Mucosa of descending colon (tissue), 3 donors: ENCODE results near the gene SSC4D. TPM values are rescaled to one million over a fixed set of nuclear protein-coding genes. Genes with fewer than 3 reads are reported as not detected.

ENCODE experiments used
- ATAC-seq: fragments of 200-7000 bp; cut with Tn5 transposase; one replicate; pipeline ENCODE4 v1.9.1; 2020; ENCODE audit warnings: mild to moderate bottlenecking, moderate library complexity
- DNase-seq, 3 donors: peaks; one replicate each; pipeline ENCODE4 v3.0.0-alpha.2; 2020
- H3K36me3 ChIP-seq: fragments of 200-600 bp; one replicate; pipeline ENCODE4 v1.8.0; 2021; ENCODE audit warnings: low read depth, mild to moderate bottlenecking
- H3K4me1 ChIP-seq: fragments of 200-600 bp; one replicate; pipeline ENCODE4 v1.8.0; 2021; ENCODE audit warnings: low read depth, mild to moderate bottlenecking
- H3K4me3 ChIP-seq: fragments of 200-600 bp; one replicate; pipeline ENCODE4 v1.8.0; 2021; ENCODE audit warnings: mild to moderate bottlenecking
- H3K9me3 ChIP-seq: fragments of 200-600 bp; one replicate; pipeline ENCODE4 v1.8.0; 2021; ENCODE audit warnings: mild to moderate bottlenecking
- CTCF ChIP-seq: fragments of 200-600 bp; IDR thresholded peaks from one replicate; pipeline ENCODE4 v1.8.0; 2022; ENCODE audit warnings: antibody characterized with exemption, mild to moderate bottlenecking
- intact Hi-C, 2 donors: fragments of 100-400 bp; cut with DNase I in 1 of 2; cut with micrococcal nuclease in 1 of 2; formaldehyde crosslinking; loops; one replicate each; pipeline versions ENCODE4 v1.11.0 to v1.11.1; 2022; cut with DNase I, micrococcal nuclease
- total RNA-seq, 3 donors: library from RNA; stranded (reverse); fragmentation: NEBNext Ultra II Directional in 2 of 3; extraction: Animal tissue kit (Norgen Biotek cat#: 25700) in 2 of 3; gene quantifications; one replicate each; pipeline versions ENCODE4 v1.2.1 to v1.2.4, GENCODE V29; 2021 to 2023
- donor health status: DM: no; HTN: no; CAD: no; lungs with moderate emphysema.
- donor health status: DM: no; HTN: no; CAD: no.
- donor health status: DM: no; HTN: yes; CAD: no.

Gene SSC4D
- total RNA-seq, 3 donors from 2014 or later = 0.32 to 0.72 TPM; not detected in 1

GRCh38 chr7:76359978-76360638 is 49.4 kb downstream of the SSC4D start:
- DNase-seq (no peak), ATAC-seq (no peak)
- Histone ChIP-seq H3K4me3 (no peak overlapping the region), H3K4me1 (peaks cover 17% of the 10 kb centered on the region), H3K36me3 (no peaks in the 10 kb centered on the region), H3K9me3 (no peaks in the 10 kb centered on the region)
- no peak for TF ChIP-seq CTCF
- intact Hi-C loops = no loop called here

GRCh38 chr7:76359111-76359977 is 50.2 kb downstream of the SSC4D start:
- intact Hi-C loops = no loop called here
- H3K36me3 ChIP-seq = no peaks in the 10 kb centered on the region
- peak; percentile 94 for ATAC-seq
- peak; percentile 69 for TF ChIP-seq CTCF
- H3K4me3 ChIP-seq = peak overlapping the region; percentile 98
- peaks cover 12% of the 10 kb centered on the region for H3K4me1 ChIP-seq
- peak; percentile 97 to 99 (median 98) for DNase-seq
- H3K9me3 ChIP-seq = no peaks in the 10 kb centered on the region

- Histone ChIP-seq H3K4me3 (peak within 1 kb of the TSS; percentile 98), H3K36me3 (no peaks in the 10 kb centered on the region), H3K9me3 (no peaks in the 10 kb centered on the region), H3K4me1 (peaks cover 12% of the 10 kb centered on the region)
- ATAC-seq (peak; percentile 94), DNase-seq (peak; percentile 93 to 94 (median 93))
- intact Hi-C loops = no loop called here
- no peak for TF ChIP-seq CTCF
These were observed 50.9 kb downstream of the SSC4D start, which contains the start of gene YWHAG for GRCh38 chr7:76358481-76359110. YWHAG (minus strand) TSS chr7:76358991; CDS start chr7:76358808, 183 bp downstream.

- H3K4me1 ChIP-seq = peaks cover 12% of the 10 kb centered on the region
- ATAC-seq = peak; percentile 49
- TF ChIP-seq CTCF = no peak
- peak; percentile 80 to 86 (median 82) for DNase-seq
- peak overlapping the region; percentile 98 for H3K4me3 ChIP-seq
- H3K9me3 ChIP-seq = no peaks in the 10 kb centered on the region
- intact Hi-C loops = no loop called here
- H3K36me3 ChIP-seq = no peaks in the 10 kb centered on the region
These were observed 51.5 kb downstream of the SSC4D start for GRCh38 chr7:76358011-76358480.

- intact Hi-C loops = no loop called here
- Histone ChIP-seq H3K36me3 (no peaks in the 10 kb centered on the region), H3K4me3 (peak overlapping the region; percentile 98), H3K4me1 (peaks cover 12% of the 10 kb centered on the region), H3K9me3 (no peaks in the 10 kb centered on the region)
- TF ChIP-seq CTCF = no peak
- DNase-seq = no peak
- no peak for ATAC-seq
These were observed 52.0 kb downstream of the SSC4D start for GRCh38 chr7:76357475-76358010.
